Lower leg skin (tissue), 3 donors: ENCODE measurements around the gene ANO10.

Source experiments
- POLR2A ChIP-seq, 2 donors: fragments of 450-650 bp; IDR thresholded peaks; one replicate each; pipeline ENCODE4 v1.6.1; 2016 to 2017; ENCODE audit warnings: antibody characterized with exemption in 2 of 2, mild to moderate bottlenecking in 1 of 2, moderate library complexity in 1 of 2
- TF ChIP-seq, protein P1 (sequence below), 3 donors: fragments of 450-650 bp; IDR thresholded peaks; one replicate each; pipeline ENCODE4 v1.5.1; 2016; ENCODE audit warnings: antibody characterized with exemption in 3 of 3, mild to moderate bottlenecking in 3 of 3, moderate library complexity in 2 of 3

DNA sequence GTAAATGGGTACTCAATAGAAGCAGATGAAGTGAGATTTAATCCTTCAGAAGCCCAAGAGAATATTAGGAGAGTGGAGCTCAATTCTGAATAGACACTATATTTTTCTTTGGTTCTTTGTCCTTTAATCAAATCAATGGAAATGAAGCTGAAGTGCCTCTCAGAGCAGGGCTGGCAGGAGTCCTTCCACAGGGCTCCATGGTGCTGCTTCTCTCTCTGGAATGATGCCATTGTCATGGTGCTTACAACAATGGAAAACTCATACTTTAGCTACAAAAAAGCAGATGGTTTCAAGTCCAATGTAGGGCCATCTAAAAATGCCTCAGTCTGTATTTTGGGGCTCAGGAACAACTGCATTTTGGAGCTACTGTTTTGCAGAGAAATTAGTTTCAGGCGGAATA lies 210.4 kb downstream of the ANO10 start:
- TF ChIP-seq, protein P1, sequence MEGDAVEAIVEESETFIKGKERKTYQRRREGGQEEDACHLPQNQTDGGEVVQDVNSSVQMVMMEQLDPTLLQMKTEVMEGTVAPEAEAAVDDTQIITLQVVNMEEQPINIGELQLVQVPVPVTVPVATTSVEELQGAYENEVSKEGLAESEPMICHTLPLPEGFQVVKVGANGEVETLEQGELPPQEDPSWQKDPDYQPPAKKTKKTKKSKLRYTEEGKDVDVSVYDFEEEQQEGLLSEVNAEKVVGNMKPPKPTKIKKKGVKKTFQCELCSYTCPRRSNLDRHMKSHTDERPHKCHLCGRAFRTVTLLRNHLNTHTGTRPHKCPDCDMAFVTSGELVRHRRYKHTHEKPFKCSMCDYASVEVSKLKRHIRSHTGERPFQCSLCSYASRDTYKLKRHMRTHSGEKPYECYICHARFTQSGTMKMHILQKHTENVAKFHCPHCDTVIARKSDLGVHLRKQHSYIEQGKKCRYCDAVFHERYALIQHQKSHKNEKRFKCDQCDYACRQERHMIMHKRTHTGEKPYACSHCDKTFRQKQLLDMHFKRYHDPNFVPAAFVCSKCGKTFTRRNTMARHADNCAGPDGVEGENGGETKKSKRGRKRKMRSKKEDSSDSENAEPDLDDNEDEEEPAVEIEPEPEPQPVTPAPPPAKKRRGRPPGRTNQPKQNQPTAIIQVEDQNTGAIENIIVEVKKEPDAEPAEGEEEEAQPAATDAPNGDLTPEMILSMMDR (IDR thresholded peaks at IDR 0.05): no peak
- TF ChIP-seq POLR2A (IDR thresholded peaks at IDR 0.05): no peak
